Measurements from ENCODE around the gene KRTAP5-4.
"Not testable (repeated sequence)": the region's sequence is repeated elsewhere in the genome, so short reads cannot be mapped to it uniquely, and the experiment has no call there.

KRTAP5-4 gene

GRCh38 chr11:1622086-1622485 is at the start of gene KRTAP5-4:
Gene KRTAP5-4, minus strand, starts transcription at chr11:1622138. Its CDS starts 45 bp downstream, at chr11:1622093.
- no peak for DNase-seq (ENCODE audit: low spot score)

- DNase-seq (ENCODE audit: low spot score): no peak
These were observed 49.7 kb upstream of the KRTAP5-4 start for GRCh38 chr11:1671658-1672057.

- DNase-seq (ENCODE audit: low spot score): no peak
These were observed 49.0 kb upstream of the KRTAP5-4 start for GRCh38 chr11:1670905-1671371.

GRCh38 chr11:1670457-1670856 is 48.5 kb upstream of the KRTAP5-4 start:
- DNase-seq (ENCODE audit: low spot score): not testable (repeated sequence)

GRCh38 chr11:1669546-1670218 is 47.7 kb upstream of the KRTAP5-4 start:
- no peak for DNase-seq (ENCODE audit: low spot score)

GRCh38 chr11:1668911-1669473 is 47.1 kb upstream of the KRTAP5-4 start:
- DNase-seq (ENCODE audit: low spot score): no peak

- no peak for DNase-seq (ENCODE audit: low spot score)
These were observed 46.0 kb upstream of the KRTAP5-4 start for GRCh38 chr11:1667906-1668305.

GRCh38 chr11:1667121-1667850 is 45.3 kb upstream of the KRTAP5-4 start:
- DNase-seq (ENCODE audit: low spot score): no peak

- no peak for DNase-seq (ENCODE audit: low spot score)
These were observed 43.4 kb upstream of the KRTAP5-4 start for GRCh38 chr11:1665313-1665712.

- not testable (repeated sequence) for DNase-seq (ENCODE audit: low spot score)
These were observed 40.9 kb upstream of the KRTAP5-4 start for GRCh38 chr11:1662699-1663283.

GRCh38 chr11:1661454-1662269 is 39.7 kb upstream of the KRTAP5-4 start:
- not testable (repeated sequence) for DNase-seq (ENCODE audit: low spot score)

GRCh38 chr11:1660111-1660867 is 38.4 kb upstream of the KRTAP5-4 start:
- DNase-seq (ENCODE audit: low spot score): no peak

GRCh38 chr11:1659506-1659905 is 37.6 kb upstream of the KRTAP5-4 start:
- no peak for DNase-seq (ENCODE audit: low spot score)

GRCh38 chr11:1656670-1657069 is 34.7 kb upstream of the KRTAP5-4 start:
- DNase-seq (ENCODE audit: low spot score): no peak

- DNase-seq (ENCODE audit: low spot score): no peak
These were observed 34.1 kb upstream of the KRTAP5-4 start for GRCh38 chr11:1656061-1656441.

GRCh38 chr11:1655168-1656060 is 33.5 kb upstream of the KRTAP5-4 start:
- DNase-seq (ENCODE audit: low spot score): no peak

- no peak for DNase-seq (ENCODE audit: low spot score)
These were observed 32.6 kb upstream of the KRTAP5-4 start for GRCh38 chr11:1654388-1655167.

- DNase-seq (ENCODE audit: low spot score): no peak
These were observed 31.8 kb upstream of the KRTAP5-4 start for GRCh38 chr11:1653541-1654387.

Measured in CD4-positive, alpha-beta T cell treated with Interleukin-2 at 100 ng/mL for 4 hours (primary cell).